GM19099 (cell line): ENCODE measurements around the gene PPP1R13B.

ENCODE experiments used
- POLR2A ChIP-seq: IDR thresholded peaks from 3 replicates; pipeline ENCODE4 v1.6.1; 2011; ENCODE audit warnings: low read depth; ENCODE audit not compliant: insufficient read length; ENCODE audit errors: extremely low read depth

PPP1R13B gene

GRCh38 chr14:103740991-103741689 lies 106.2 kb downstream of the PPP1R13B start:
- no peak for TF ChIP-seq POLR2A

GRCh38 chr14:103739793-103740501 lies 107.4 kb downstream of the PPP1R13B start:
- no peak for TF ChIP-seq POLR2A

DNA sequence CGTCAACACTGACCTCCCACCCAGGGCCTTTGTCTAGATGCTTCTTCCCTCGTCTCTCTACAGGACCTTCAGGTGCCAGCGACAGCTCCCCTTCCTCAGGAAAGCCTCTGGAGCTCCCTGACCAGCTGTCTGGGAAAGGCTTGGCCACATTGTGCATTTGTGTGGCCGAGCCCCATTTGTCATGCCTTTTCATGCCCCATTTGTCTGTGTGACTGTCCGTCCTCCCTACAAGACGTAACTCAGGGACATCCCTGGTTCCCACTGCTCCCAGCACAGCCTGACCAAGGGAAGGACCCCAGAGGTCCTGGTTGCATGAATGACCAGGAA lies 107.9 kb downstream of the PPP1R13B start:
- no peak for TF ChIP-seq POLR2A

- TF ChIP-seq POLR2A = no peak
These were observed 108.5 kb downstream of the PPP1R13B start for GRCh38 chr14:103738701-103739451.

- no peak for TF ChIP-seq POLR2A
These were observed 109.2 kb downstream of the PPP1R13B start for GRCh38 chr14:103738166-103738565.

- TF ChIP-seq POLR2A = no peak
These were observed 109.8 kb downstream of the PPP1R13B start for GRCh38 chr14:103737432-103738045.

DNA sequence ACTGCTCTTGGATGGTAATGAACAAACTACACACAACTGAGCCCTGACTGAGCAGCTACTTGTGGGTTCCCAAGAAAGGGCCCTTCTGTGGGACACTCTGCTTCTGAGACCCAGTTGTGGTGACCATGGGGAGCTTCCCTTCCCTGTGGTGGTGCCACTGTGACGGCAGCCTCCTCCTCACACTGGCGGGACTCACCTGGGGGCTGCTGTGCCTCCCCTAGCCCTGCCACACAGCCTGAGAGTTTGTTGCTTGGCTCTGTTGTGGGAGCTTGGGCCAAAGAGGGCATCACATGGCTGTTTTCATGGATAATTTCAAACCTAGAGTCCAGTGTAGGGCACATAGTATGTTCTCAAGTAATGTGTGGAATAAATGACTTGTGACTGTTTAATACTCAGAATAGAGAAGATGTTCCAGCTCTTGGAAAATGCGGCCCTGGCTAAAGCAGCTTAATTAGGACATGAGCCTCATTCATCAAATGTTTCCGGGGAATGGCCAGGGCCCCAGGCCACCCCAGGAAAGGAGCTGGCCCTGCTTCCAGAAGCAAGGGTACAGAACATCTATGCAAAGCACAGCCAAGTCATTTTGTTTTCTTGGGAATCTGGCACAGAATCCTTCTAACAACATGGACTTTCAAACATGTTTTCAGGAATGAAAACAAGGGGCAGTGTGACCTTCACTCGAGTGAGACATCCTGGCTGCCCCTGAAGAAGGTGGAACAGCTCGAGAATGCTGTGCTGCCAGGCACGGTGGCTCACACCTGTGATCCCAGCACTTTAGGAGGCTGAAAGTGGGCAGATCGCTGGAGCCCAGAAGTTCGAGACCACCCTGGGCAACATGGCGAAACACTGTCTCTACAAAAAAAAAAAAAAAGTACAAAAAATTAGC lies 110.6 kb downstream of the PPP1R13B start:
- TF ChIP-seq POLR2A = no peak

- no peak for TF ChIP-seq POLR2A
These were observed 111.4 kb downstream of the PPP1R13B start for GRCh38 chr14:103735815-103736545.

DNA sequence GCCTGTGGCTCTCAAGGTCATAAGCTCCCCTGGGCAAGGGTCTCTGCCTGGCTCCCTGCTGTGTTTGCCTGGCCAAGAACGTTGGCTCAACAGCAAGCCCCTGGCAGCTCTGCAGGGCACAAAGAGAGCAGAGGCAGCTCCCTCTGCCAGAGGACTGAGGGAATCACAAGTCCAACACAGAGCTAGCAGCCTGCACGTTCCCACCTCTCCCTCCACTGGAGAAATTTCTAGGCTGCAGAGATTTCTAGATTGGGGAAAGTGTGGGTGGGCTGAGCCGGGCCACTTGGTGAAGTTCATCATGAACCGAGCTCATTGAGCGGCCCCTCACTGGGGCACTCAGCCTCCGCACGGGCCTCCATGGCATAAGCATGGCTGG lies 111.9 kb downstream of the PPP1R13B start:
- TF ChIP-seq POLR2A = no peak

DNA sequence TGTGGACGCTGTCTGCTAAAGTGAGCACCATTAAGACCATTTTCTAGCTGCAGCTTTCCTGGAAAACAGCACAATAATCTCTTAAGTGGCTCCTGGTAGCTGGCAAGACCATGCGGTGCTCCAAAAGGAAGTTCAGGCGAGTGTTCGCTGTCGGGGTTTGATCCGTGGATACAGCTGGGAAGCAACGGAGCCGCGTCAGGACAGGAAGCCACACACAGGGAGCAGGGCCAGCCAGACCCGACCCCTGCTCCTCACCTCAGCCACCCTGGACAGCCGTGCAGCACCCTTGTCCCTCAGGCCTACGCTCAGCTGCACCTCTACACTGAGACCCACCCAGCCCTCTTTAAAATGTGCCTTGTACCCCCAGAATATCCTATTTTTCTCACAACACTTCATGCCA lies 112.4 kb downstream of the PPP1R13B start:
- TF ChIP-seq POLR2A = no peak

- TF ChIP-seq POLR2A = no peak
These were observed 113.1 kb downstream of the PPP1R13B start for GRCh38 chr14:103734081-103734888.

DNA sequence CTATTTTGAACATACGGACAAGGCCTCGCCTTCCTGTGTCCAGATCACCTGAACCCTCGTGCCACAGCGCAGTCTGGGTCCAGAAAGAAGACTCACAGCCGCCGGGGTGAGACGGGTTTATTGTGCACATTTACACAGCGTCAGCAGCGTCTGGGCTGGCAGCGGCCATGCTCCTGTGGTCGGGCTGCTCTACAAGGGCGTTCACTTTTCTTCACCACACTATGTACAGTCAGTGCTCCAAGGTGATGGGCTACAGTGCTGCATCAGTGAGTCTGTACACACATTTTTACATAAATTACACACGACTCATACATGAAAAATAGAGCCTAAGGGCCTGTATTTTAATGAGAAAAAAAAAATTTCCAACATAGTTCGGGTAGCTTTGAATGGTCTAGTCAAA lies 113.7 kb downstream of the PPP1R13B start:
- TF ChIP-seq POLR2A = no peak
